Parathyroid adenoma (tissue), 2 donors: Measurements from ENCODE around the gene RHEBL1.

Experiments used
- H2AFZ ChIP-seq: fragments of 300-600 bp; sonication (generic); one replicate; pipeline ENCODE4 v1.7.0; 2017; ENCODE audit warnings: antibody characterized with exemption, mild to moderate bottlenecking
- H3K27ac ChIP-seq: fragments of 300-600 bp; sonication (generic); one replicate; pipeline ENCODE4 v1.7.0; 2017
- H3K27me3 ChIP-seq: fragments of 300-600 bp; sonication (generic); one replicate; pipeline ENCODE4 v1.7.0; 2017; ENCODE audit warnings: low read length; ENCODE audit not compliant: control insufficient read depth, insufficient read depth
- H3K36me3 ChIP-seq: fragments of 300-600 bp; sonication (generic); one replicate; pipeline ENCODE4 v1.7.0; 2017; ENCODE audit warnings: low read length; ENCODE audit not compliant: control insufficient read depth, insufficient read depth
- H3K4me1 ChIP-seq: fragments of 300-600 bp; sonication (generic); one replicate; pipeline ENCODE4 v1.7.0; 2017; ENCODE audit warnings: control low read depth
- H3K4me2 ChIP-seq: fragments of 300-600 bp; sonication (generic); one replicate; pipeline ENCODE4 v1.7.0; 2017; ENCODE audit warnings: low read length
- H3K4me3 ChIP-seq: fragments of 300-600 bp; sonication (generic); one replicate; pipeline ENCODE4 v1.7.0; 2017; ENCODE audit warnings: low read depth, low read length
- H3K79me2 ChIP-seq: fragments of 300-600 bp; sonication (generic); one replicate; pipeline ENCODE4 v1.7.0; 2017; ENCODE audit warnings: control low read depth
- H3K9ac ChIP-seq: fragments of 300-600 bp; sonication (generic); one replicate; pipeline ENCODE4 v1.7.0; 2017; ENCODE audit warnings: mild to moderate bottlenecking
- H3K9me3 ChIP-seq: fragments of 300-600 bp; sonication (generic); one replicate; pipeline ENCODE4 v1.7.0; 2017; ENCODE audit warnings: low read length; ENCODE audit not compliant: control insufficient read depth
- TF ChIP-seq, protein P1 (sequence below): fragments of 300-600 bp; sonication (generic); IDR thresholded peaks from one replicate; pipeline ENCODE4 v1.7.0; 2017; ENCODE audit warnings: antibody characterized with exemption, mild to moderate bottlenecking
- donor health status: primary hyperparathyroidism.

The RHEBL1 gene

DNA sequence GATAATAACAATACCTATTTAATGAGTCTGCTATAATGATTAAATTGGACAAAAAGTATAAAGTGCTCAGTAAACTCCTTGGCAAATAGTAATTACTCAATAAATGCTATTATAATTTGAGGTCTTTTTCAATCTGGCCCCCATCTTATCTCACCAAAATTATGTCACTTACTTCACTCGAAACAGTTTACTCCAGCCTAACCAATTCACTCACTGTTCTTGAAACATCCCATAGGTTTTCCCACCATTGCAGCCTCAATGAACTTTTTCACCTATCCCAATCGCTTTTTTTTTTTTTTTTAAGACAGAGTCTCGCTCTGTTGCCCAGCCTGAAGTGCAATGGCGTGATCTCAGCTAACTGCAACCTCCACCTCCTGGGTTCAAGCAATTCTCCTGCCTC lies 33.8 kb downstream of the RHEBL1 start:
- Histone ChIP-seq H3K27ac (no peak overlapping the region), H3K36me3 (no peaks in the 10 kb centered on the region), H2AFZ (no peak overlapping the region), H3K9me3 (no peaks in the 10 kb centered on the region), H3K9ac (no peak overlapping the region), H3K79me2 (no peaks in the 10 kb centered on the region), H3K4me1 (no peaks in the 10 kb centered on the region), H3K4me2 (no peak overlapping the region), H3K27me3 (no peaks in the 10 kb centered on the region), H3K4me3 (no peak overlapping the region)
- TF ChIP-seq, protein P1, sequence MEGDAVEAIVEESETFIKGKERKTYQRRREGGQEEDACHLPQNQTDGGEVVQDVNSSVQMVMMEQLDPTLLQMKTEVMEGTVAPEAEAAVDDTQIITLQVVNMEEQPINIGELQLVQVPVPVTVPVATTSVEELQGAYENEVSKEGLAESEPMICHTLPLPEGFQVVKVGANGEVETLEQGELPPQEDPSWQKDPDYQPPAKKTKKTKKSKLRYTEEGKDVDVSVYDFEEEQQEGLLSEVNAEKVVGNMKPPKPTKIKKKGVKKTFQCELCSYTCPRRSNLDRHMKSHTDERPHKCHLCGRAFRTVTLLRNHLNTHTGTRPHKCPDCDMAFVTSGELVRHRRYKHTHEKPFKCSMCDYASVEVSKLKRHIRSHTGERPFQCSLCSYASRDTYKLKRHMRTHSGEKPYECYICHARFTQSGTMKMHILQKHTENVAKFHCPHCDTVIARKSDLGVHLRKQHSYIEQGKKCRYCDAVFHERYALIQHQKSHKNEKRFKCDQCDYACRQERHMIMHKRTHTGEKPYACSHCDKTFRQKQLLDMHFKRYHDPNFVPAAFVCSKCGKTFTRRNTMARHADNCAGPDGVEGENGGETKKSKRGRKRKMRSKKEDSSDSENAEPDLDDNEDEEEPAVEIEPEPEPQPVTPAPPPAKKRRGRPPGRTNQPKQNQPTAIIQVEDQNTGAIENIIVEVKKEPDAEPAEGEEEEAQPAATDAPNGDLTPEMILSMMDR: no peak

DNA sequence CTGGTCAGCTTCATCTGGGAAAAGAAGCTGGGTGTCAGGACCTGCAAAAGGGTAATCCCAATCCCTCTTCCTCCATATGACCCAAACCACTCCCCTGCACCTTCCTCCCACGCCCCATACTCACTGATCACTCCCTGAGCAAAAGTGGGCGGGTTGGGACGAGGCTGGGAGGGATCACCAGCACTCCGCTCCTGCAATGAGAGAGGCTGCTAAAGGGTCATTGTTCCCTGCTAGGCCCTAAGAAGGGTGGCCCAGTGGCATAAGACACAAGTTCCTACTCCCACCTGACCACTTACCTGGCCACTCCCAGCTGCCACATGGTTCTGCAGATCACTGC lies 35.5 kb downstream of the RHEBL1 start:
- Histone ChIP-seq H2AFZ (no peak overlapping the region), H3K4me2 (no peak overlapping the region), H3K4me3 (no peak overlapping the region), H3K79me2 (peaks cover under 1% of the 10 kb centered on the region), H3K36me3 (no peaks in the 10 kb centered on the region), H3K4me1 (no peaks in the 10 kb centered on the region), H3K27ac (no peak overlapping the region), H3K9me3 (no peaks in the 10 kb centered on the region), H3K27me3 (no peaks in the 10 kb centered on the region), H3K9ac (no peak overlapping the region)
- TF ChIP-seq, protein P1: no peak

DNA sequence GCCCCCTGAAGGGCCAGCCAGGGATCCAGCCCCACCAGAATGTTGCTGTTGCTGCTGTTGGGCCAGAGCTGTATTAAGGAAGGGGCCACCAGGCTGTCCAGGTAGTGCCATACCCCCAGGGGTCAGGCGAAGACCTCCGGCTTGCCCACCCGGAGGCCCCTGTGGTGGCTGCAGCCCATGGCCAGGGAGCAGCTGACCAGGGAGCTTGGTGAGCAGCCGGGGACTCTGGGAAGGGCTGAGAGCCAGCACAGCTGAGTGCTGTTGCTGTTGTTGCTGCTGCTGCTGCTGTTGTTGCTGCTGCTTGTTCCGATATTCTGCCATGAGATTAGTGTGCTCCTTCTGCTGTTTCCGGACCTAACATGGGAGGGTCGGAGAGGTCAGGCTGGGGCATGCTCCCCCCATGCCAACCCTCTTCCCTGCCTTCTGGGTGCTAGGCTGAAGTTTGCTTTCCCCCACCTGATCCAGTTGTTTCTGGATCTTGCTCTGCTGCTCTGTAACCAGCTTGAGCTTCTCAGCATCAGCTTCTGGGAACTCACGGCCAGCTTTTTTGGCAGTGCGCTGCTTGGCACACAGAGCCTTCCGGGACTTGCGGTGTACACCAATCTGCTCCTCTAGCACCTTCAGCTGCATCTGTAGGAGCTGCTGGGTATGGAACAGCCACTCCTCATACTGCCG lies 36.0 kb downstream of the RHEBL1 start:
- Histone ChIP-seq H3K36me3 (no peaks in the 10 kb centered on the region), H2AFZ (no peak overlapping the region), H3K27ac (no peak overlapping the region)

DNA sequence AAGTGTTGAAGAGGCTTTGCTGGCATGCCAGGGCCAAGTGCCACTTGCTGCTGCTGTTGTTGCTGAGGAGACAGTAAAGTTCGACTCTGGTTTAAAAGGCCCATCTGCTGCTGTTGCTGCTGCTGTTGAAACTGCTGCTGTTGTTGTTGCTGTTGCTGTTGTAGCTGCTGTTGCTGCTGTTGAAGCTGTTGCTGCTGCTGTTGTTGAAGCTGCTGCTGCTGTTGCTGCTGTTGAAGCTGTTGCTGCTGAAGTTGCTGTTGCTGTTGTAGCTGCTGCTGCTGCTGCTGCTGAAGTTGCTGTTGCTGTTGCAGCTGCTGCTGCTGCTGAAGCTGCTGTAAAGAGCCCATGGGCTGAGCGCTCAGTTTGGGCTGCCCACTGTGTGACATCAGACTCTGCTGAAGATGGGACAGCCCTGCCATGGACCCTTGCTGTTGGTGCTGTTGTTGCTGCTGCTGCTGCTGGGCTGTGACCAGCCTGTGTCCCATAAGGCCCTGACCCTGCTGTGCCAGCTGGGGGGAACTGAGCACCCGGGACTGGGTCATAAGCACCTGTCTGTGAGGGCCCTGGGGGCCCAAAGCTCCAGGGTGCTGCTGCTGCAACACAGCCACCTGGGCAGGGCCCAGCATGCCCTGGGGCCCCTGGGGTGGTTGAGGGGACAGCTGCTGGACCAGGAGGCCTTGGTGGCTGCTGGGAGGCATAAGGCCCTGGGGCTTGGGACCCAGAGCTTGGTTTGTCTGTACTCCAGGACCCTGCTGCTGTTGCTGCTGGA lies 36.9 kb downstream of the RHEBL1 start:
- TF ChIP-seq, protein P1: no peak
- H3K27ac ChIP-seq: no peak overlapping the region
- no peak overlapping the region for H2AFZ ChIP-seq
- H3K9ac ChIP-seq: no peak overlapping the region
- no peak overlapping the region for H3K4me3 ChIP-seq
- no peaks in the 10 kb centered on the region for H3K36me3 ChIP-seq
- H3K79me2 ChIP-seq: peaks cover 11% of the 10 kb centered on the region
- no peaks in the 10 kb centered on the region for H3K9me3 ChIP-seq
- no peak overlapping the region for H3K4me2 ChIP-seq
- H3K4me1 ChIP-seq: no peaks in the 10 kb centered on the region
- no peaks in the 10 kb centered on the region for H3K27me3 ChIP-seq

More for the DNA sequence above, 36.0 kb downstream of the RHEBL1 start:
- TF ChIP-seq, protein P1: no peak
- H3K4me2 ChIP-seq: no peak overlapping the region
- H3K9ac ChIP-seq: no peak overlapping the region
- H3K9me3 ChIP-seq: no peaks in the 10 kb centered on the region
- H3K79me2 ChIP-seq: peaks cover 6% of the 10 kb centered on the region
- H3K4me1 ChIP-seq: no peaks in the 10 kb centered on the region
- H3K4me3 ChIP-seq: no peak overlapping the region
- no peaks in the 10 kb centered on the region for H3K27me3 ChIP-seq
